ENCODE measurements around the gene ESRRA.

Gene ESRRA

DNA sequence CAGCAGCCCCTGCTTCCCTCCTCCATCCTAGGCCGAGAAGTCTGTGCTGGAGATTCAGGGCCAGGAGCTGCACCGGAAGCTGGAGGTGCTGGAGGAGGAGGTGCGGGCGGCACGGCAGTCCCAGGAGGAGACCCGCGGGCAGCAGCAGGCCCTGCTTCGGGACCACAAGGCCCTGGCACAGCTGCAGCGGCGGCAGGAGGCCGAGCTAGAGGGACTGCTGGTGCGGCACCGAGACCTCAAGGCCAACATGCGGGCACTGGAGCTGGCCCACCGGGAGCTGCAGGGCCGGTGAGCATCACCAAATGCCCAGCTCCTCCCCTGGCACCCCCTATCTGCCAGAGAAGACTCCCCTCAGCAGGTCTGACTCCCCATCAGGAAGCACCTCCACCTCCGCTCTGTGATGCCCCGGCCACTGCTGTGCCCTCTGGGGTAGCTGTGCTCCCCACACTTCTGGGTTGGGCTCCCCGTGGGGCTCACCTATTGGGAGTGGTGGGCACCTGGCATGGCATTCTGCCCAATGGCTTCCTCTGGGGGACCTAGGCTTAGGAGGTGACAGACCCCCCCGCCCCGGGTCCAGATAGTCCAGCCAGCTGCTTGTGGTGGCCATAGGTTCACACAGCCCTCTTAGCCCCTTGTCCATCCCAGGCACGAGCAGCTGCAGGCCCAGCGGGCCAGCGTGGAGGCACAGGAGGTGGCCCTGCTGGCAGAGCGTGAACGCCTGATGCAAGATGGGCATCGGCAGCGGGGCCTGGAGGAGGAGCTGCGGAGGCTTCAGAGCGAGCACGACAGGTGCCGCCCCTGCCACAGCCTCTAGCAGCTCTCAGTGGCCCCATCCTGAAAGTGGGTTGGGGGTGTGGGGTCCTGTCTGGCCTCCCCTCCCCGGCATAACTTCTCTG is 47.0 kb downstream of the ESRRA start:
- in situ Hi-C loops (cut with MboI; ENCODE audit: low pct_unique_long_range_greater_than_20kb, low sequenced_read_pairs, unreplicated experiment) = no loop called here
- DNase-seq (ENCODE audit: low spot score) = no peak
- TF ChIP-seq, protein P1, sequence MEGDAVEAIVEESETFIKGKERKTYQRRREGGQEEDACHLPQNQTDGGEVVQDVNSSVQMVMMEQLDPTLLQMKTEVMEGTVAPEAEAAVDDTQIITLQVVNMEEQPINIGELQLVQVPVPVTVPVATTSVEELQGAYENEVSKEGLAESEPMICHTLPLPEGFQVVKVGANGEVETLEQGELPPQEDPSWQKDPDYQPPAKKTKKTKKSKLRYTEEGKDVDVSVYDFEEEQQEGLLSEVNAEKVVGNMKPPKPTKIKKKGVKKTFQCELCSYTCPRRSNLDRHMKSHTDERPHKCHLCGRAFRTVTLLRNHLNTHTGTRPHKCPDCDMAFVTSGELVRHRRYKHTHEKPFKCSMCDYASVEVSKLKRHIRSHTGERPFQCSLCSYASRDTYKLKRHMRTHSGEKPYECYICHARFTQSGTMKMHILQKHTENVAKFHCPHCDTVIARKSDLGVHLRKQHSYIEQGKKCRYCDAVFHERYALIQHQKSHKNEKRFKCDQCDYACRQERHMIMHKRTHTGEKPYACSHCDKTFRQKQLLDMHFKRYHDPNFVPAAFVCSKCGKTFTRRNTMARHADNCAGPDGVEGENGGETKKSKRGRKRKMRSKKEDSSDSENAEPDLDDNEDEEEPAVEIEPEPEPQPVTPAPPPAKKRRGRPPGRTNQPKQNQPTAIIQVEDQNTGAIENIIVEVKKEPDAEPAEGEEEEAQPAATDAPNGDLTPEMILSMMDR (IDR thresholded peaks at IDR 0.05; ENCODE audit: extremely low read depth, insufficient read depth, missing control alignments) = no peak

DNA sequence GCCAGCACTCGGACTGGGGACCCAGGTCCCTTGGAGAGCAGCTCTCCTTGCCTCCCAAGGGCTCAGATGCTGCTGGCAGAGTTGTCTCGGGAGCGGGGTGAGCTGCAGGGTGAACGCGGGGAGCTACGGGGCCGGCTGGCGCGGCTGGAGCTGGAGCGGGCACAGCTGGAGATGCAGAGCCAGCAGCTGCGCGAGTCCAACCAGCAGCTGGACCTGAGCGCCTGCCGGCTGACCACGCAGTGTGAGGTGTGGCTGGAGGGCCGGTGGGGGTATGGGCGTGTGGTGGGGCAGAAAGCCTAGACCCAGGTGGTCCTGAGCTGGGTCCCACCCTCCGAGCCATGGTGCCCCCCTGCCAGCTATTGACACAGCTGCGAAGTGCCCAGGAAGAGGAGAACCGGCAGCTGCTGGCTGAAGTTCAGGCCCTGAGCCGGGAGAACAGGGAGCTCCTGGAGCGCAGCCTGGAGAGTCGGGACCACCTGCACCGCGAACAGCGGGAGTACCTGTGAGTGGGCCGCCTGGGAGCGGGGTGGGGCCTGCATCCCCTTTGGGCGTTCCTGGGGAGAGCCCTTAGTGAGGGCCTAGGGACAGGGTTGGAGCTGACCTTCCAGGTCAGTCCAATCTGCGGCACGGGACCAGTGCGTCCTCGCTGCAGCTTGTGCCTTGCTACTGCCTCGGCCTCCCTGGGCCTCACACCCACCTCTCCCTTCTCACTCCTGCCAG is 47.8 kb downstream of the ESRRA start:
- in situ Hi-C loops (cut with MboI; ENCODE audit: low pct_unique_long_range_greater_than_20kb, low sequenced_read_pairs, unreplicated experiment) = no loop called here
- TF ChIP-seq, protein P1 (IDR thresholded peaks at IDR 0.05; ENCODE audit: extremely low read depth, insufficient read depth, missing control alignments) = no peak

DNA sequence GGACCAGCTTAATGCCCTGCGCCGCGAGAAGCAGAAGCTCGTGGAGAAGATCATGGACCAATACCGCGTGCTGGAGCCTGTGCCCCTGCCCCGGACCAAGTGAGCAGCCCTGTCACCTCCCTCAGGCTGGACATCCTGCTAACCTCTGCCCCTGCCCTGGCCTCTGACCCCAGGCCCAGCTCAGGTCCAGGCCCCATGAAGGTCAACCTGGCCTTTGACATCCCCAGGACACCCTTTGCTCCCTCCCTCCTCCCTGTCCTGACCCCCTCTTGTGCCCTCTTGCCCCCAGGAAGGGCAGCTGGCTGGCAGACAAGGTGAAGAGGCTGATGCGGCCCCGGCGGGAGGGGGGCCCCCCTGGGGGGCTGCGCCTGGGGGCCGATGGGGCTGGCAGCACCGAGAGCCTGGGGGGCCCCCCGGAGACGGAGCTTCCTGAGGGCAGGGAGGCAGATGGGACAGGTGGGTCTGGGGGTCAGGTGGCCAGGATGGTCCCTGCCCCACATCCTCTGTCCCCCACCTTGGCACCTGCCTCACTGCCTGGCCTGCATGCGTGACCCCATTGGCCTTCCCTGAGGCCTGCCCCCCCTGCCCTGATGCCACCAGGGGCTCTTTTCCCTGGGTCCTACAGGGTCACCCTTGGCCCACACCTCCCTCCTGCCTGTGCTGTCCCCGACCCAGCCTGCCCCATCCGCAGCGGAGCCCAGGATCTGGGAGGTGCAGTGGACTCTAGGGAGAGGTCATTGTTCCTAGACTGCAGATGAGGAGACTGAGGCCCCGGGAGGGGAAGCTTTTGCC is 48.6 kb downstream of the ESRRA start:
- in situ Hi-C loops (cut with MboI; ENCODE audit: low pct_unique_long_range_greater_than_20kb, low sequenced_read_pairs, unreplicated experiment) = no loop called here
- DNase-seq (ENCODE audit: low spot score) = no peak
- TF ChIP-seq, protein P1 (IDR thresholded peaks at IDR 0.05; ENCODE audit: extremely low read depth, insufficient read depth, missing control alignments) = no peak

More for the DNA sequence above, 47.8 kb downstream of the ESRRA start:
- DNase-seq (ENCODE audit: low spot score) = no peak

DNA sequence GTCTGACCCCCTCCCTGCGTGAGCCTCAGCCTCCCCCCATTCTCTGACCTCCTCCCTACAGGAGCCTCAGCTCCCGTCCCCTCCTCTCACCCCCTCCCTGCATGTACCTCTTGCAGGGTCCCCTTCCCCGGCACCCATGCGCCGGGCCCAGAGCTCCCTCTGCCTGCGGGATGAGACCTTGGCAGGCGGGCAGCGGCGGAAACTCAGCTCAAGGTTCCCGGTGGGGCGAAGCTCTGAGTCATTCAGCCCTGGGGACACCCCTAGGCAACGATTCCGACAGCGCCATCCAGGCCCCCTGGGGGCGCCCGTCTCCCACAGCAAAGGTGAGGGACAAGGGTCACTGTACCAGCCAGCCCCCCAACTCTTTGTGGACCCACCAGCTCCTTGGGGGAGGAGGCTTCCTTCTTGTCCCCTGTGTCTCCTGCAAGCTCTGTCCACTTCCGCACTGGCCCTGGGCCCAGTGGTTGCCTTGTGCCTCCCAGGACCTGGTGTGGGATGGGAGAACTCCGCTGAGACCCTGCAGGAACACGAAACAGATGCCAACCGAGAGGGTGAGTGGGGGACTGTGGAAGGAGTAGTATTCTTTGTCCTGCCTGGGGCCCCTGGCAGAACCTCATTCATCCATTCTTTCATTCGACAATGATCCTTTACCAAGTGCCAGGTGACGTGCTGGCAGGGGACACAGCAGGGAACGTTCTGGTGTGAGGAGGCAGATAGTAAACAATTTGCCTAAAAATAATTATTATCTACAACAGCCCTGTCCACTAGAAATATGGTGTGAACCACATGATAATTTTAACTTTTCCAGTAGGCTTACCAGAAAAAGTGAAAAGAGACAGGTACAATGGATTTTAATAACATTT is 50.0 kb downstream of the ESRRA start:
- peak; percentile 85 for DNase-seq (ENCODE audit: low spot score)
- TF ChIP-seq, protein P1 (IDR thresholded peaks at IDR 0.05; ENCODE audit: extremely low read depth, insufficient read depth, missing control alignments) = peak; percentile 72
- in situ Hi-C loops (cut with MboI; ENCODE audit: low pct_unique_long_range_greater_than_20kb, low sequenced_read_pairs, unreplicated experiment) = no loop called here

DNA sequence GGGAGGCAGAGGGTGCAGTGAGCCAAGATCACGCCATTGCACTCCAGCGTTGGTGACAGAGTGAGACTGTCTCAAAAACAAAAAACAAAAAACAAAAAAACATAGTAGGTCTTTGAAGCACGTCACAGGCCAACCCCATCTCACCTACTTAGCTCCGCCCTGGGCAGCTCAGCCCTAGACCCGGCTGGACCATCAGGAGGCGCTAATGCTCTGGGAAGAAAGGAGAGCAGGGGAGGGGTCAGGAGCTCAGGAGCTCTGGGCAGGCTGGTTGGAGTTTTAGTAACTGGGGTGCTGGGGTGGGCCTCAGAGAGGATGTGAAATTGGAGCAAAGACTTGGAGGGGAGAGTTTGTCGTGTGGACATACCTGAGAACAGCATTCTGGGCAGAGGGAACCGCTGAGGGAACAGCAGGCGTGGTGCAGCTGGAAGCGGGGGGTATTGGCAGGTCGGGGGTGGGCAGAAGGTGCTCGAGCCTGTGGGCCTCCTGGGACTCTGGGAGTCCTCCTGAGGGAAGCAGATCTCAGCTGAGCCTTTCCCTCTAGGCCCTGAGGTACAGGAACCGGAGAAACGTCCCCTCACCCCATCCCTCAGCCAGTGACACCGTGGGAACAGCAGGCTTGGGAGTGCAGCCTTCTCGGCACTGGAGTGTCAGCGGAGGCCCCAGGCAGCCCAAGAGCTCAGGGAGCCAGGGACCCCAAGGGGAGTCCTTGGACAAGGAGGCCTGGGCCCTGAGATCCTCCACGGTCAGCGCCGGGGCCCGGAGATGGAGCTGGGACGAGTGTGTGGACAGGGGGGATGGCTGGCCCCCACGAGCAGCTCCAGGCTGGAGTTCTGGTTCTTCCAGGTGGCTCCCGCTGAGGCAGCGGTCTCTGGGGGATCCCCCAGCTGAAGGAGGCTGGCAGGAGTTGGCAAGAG is 51.4 kb downstream of the ESRRA start:
- DNase-seq (ENCODE audit: low spot score) = no peak
- in situ Hi-C loops (cut with MboI; ENCODE audit: low pct_unique_long_range_greater_than_20kb, low sequenced_read_pairs, unreplicated experiment) = no loop called here
- TF ChIP-seq, protein P1 (IDR thresholded peaks at IDR 0.05; ENCODE audit: extremely low read depth, insufficient read depth, missing control alignments) = peak; percentile 42
